B cell (primary cell): ENCODE data around the gene POC1B.

Experiments
- CTCF ChIP-seq: fragments of 200-600 bp; IDR thresholded peaks from one replicate; pipeline ENCODE4 v1.8.0; 2022; ENCODE audit warnings: antibody characterized with exemption, mild to moderate bottlenecking
- EZH2 ChIP-seq: IDR thresholded peaks from 2 replicates; pipeline ENCODE4 v1.6.1; 2012; ENCODE audit warnings: borderline replicate concordance, low read depth, mild to moderate bottlenecking, moderate library complexity, low read length; ENCODE audit not compliant: insufficient read depth, poor library complexity, severe bottlenecking

- TF ChIP-seq CTCF (no peak), EZH2 (no peak)
These were observed 151.9 kb downstream of the POC1B start for GRCh38 chr12:89373763-89374572.
